Measurements from ENCODE around the gene NR2C2. TPM values are rescaled to one million over a fixed set of nuclear protein-coding genes. Genes with fewer than 3 reads are reported as not detected.

The NR2C2 gene
- total RNA-seq, 4 donors from 2014 or later: 41.8 to 63.9 (median 44.2) TPM

GRCh38 chr3:14967285-14967684 is 19.9 kb downstream of the NR2C2 start:
- TF ChIP-seq CTCF (IDR thresholded peaks at IDR 0.05; ENCODE audit: low read depth): no peak

- no peak for TF ChIP-seq CTCF (IDR thresholded peaks at IDR 0.05; ENCODE audit: low read depth)
Measured at GRCh38 chr3:14969671-14970070, 22.3 kb downstream of the NR2C2 start.

- no peak for TF ChIP-seq CTCF (IDR thresholded peaks at IDR 0.05; ENCODE audit: low read depth)
Measured at GRCh38 chr3:14976317-14976716, 28.9 kb downstream of the NR2C2 start.

- TF ChIP-seq CTCF (IDR thresholded peaks at IDR 0.05; ENCODE audit: low read depth): no peak
Measured at GRCh38 chr3:14980689-14981088, 33.3 kb downstream of the NR2C2 start.

GRCh38 chr3:14984581-14985113 is 37.3 kb downstream of the NR2C2 start:
- TF ChIP-seq CTCF (IDR thresholded peaks at IDR 0.05; ENCODE audit: low read depth): no peak

- TF ChIP-seq CTCF (IDR thresholded peaks at IDR 0.05; ENCODE audit: low read depth): no peak
Measured at GRCh38 chr3:14988988-14989394, 41.6 kb downstream of the NR2C2 start.

- no peak for TF ChIP-seq CTCF (IDR thresholded peaks at IDR 0.05; ENCODE audit: low read depth)
Measured at GRCh38 chr3:14989943-14990779, 42.8 kb downstream of the NR2C2 start.
